Panc1 (cell line): ENCODE measurements around the gene SOX18. TPM values are rescaled to one million over a fixed set of nuclear protein-coding genes. Genes with fewer than 3 reads are reported as not detected.

Experiments
- ATAC-seq: fragments of 200-7000 bp; cut with Tn5 transposase; 2 replicates; pipeline ENCODE4 v1.9.1; 2020; ENCODE audit warnings: mild to moderate bottlenecking, moderate library complexity
- BruUV-seq: library from RNA; stranded (reverse); fragments of 400-500 nt; replicated peaks from 2 replicates; lab custom pipeline; 2021; lab: Mats Ljungman, UMichigan
- CTCF ChIA-PET: fragments of 300-600 bp; sonication (Branson Sonifier 250); formaldehyde crosslinking; loops from one replicate; lab custom pipeline; 2022; ENCODE audit warnings: antibody characterized with exemption; lab: Charles Lee
- POLR2A ChIA-PET: fragments of 300-600 bp; sonication (Branson Sonifier 250); formaldehyde crosslinking; loops from one replicate; lab custom pipeline; 2022; ENCODE audit warnings: antibody characterized with exemption; lab: Charles Lee
- DNase-seq: peaks from one replicate; pipeline ENCODE4 v3.0.0-alpha.2; 2010; ENCODE audit warnings: low read depth, low spot score
- H3K27ac ChIP-seq: 2 replicates; pipeline ENCODE4 v1.5.1; 2011; ENCODE audit warnings: mild to moderate bottlenecking, low read length, inconsistent platforms
- H3K27me3 ChIP-seq: fragments of 200-500 bp; sonication (Bioruptor generic); 2 replicates; pipeline ENCODE4 v1.6.0; 2014; ENCODE audit warnings: low read length, inconsistent platforms; ENCODE audit not compliant: control insufficient read depth, insufficient read depth
- H3K36me3 ChIP-seq: fragments of 200-500 bp; sonication (Bioruptor generic); 2 replicates; pipeline ENCODE4 v1.5.1; 2014; ENCODE audit warnings: inconsistent platforms, mild to moderate bottlenecking, low read length, moderate library complexity; ENCODE audit not compliant: control insufficient read depth, insufficient read depth
- H3K4me1 ChIP-seq: 2 replicates; pipeline ENCODE4 v1.5.1; 2011; ENCODE audit warnings: inconsistent platforms, mild to moderate bottlenecking, low read length, moderate library complexity; ENCODE audit not compliant: control insufficient read depth, insufficient read depth
- H3K4me3 ChIP-seq, 2 experiments: 2 replicates each; pipeline ENCODE4 v1.5.1; 2011 to 2012; ENCODE audit warnings: low read depth in 2 of 2, low read length in 2 of 2, mild to moderate bottlenecking in 2 of 2, inconsistent platforms in 1 of 2, moderate library complexity in 1 of 2
- H3K9me3 ChIP-seq: fragments of 200-500 bp; sonication (Bioruptor generic); 2 replicates; pipeline ENCODE4 v1.5.1; 2014; ENCODE audit warnings: low read depth, mild to moderate bottlenecking, inconsistent platforms, low read length, moderate library complexity; ENCODE audit not compliant: control insufficient read depth, insufficient read depth
- POLR2AphosphoS5 ChIP-seq: IDR thresholded peaks from 2 replicates; pipeline ENCODE4 v1.6.1; 2012; ENCODE audit warnings: mild to moderate bottlenecking, low read depth, low read length, moderate library complexity
- SIN3A ChIP-seq: IDR thresholded peaks from 2 replicates; pipeline ENCODE4 v1.6.1; 2012; ENCODE audit warnings: low read depth, mild to moderate bottlenecking, low read length, moderate library complexity, borderline replicate concordance; ENCODE audit not compliant: insufficient read depth
- TCF7L2 ChIP-seq: IDR thresholded peaks from 2 replicates; pipeline ENCODE4 v1.6.1; 2011; ENCODE audit warnings: mild to moderate bottlenecking, low read depth, low read length, inconsistent platforms
- in situ Hi-C: cut with HindIII; loops from 2 replicates; pipeline ENCODE4 v1.10.0; 2016; ENCODE audit warnings: low sequenced_read_pairs, low pct_unique_long_range_greater_than_20kb
- intact Hi-C: fragments of 100-400 bp; cut with micrococcal nuclease; formaldehyde crosslinking; loops from one replicate; pipeline ENCODE4 v1.10.0; 2022; ENCODE audit not compliant: unreplicated experiment
- total RNA-seq: library from RNA; stranded (reverse); gene quantifications from one replicate; pipeline ENCODE4 v1.2.1, GENCODE V29; 2021; ENCODE audit not compliant: unreplicated experiment
- TF ChIP-seq, protein P1 (sequence below): fragments of 450-650 bp; IDR thresholded peaks from 2 replicates; pipeline ENCODE4 v1.5.1; 2017; ENCODE audit warnings: mild to moderate bottlenecking
- TF ChIP-seq, protein P2 (sequence below), 2 experiments: IDR thresholded peaks; 2 replicates each; pipeline ENCODE4 v1.6.1; 2011 to 2012; ENCODE audit warnings: low read depth in 2 of 2, control low read depth in 1 of 2, low read length in 1 of 2, mild to moderate bottlenecking in 1 of 2, moderate library complexity in 1 of 2; ENCODE audit not compliant: insufficient read depth in 1 of 2

The SOX18 gene
- total RNA-seq, 1 experiment from 2014 or later: 18.7 TPM

- in situ Hi-C loops: no loop called here
- BruUV-seq: no TSS peak
- H3K4me1 ChIP-seq: peaks cover 17% of the 10 kb centered on the region
- POLR2A ChIA-PET: no interaction called here
- H3K4me3 ChIP-seq: no peak overlapping the region
- H3K36me3 ChIP-seq: no peaks in the 10 kb centered on the region
- no peaks in the 10 kb centered on the region for H3K27me3 ChIP-seq
- ATAC-seq (no peak), DNase-seq (no peak)
- no peak for TF ChIP-seq POLR2AphosphoS5
- TF ChIP-seq TCF7L2: no peak
- TF ChIP-seq SIN3A: no peak
- TF ChIP-seq, protein P1, sequence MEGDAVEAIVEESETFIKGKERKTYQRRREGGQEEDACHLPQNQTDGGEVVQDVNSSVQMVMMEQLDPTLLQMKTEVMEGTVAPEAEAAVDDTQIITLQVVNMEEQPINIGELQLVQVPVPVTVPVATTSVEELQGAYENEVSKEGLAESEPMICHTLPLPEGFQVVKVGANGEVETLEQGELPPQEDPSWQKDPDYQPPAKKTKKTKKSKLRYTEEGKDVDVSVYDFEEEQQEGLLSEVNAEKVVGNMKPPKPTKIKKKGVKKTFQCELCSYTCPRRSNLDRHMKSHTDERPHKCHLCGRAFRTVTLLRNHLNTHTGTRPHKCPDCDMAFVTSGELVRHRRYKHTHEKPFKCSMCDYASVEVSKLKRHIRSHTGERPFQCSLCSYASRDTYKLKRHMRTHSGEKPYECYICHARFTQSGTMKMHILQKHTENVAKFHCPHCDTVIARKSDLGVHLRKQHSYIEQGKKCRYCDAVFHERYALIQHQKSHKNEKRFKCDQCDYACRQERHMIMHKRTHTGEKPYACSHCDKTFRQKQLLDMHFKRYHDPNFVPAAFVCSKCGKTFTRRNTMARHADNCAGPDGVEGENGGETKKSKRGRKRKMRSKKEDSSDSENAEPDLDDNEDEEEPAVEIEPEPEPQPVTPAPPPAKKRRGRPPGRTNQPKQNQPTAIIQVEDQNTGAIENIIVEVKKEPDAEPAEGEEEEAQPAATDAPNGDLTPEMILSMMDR: no peak
- TF ChIP-seq, protein P2, sequence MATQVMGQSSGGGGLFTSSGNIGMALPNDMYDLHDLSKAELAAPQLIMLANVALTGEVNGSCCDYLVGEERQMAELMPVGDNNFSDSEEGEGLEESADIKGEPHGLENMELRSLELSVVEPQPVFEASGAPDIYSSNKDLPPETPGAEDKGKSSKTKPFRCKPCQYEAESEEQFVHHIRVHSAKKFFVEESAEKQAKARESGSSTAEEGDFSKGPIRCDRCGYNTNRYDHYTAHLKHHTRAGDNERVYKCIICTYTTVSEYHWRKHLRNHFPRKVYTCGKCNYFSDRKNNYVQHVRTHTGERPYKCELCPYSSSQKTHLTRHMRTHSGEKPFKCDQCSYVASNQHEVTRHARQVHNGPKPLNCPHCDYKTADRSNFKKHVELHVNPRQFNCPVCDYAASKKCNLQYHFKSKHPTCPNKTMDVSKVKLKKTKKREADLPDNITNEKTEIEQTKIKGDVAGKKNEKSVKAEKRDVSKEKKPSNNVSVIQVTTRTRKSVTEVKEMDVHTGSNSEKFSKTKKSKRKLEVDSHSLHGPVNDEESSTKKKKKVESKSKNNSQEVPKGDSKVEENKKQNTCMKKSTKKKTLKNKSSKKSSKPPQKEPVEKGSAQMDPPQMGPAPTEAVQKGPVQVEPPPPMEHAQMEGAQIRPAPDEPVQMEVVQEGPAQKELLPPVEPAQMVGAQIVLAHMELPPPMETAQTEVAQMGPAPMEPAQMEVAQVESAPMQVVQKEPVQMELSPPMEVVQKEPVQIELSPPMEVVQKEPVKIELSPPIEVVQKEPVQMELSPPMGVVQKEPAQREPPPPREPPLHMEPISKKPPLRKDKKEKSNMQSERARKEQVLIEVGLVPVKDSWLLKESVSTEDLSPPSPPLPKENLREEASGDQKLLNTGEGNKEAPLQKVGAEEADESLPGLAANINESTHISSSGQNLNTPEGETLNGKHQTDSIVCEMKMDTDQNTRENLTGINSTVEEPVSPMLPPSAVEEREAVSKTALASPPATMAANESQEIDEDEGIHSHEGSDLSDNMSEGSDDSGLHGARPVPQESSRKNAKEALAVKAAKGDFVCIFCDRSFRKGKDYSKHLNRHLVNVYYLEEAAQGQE (IDR thresholded peaks at IDR 0.05; ENCODE audit: insufficient read depth in 1 of 2, low read depth in 2 of 2, low read length in 1 of 2): no peak
- intact Hi-C loops: no loop called here
- H3K9me3 ChIP-seq: no peaks in the 10 kb centered on the region
- CTCF ChIA-PET: no interaction called here
- no peak overlapping the region for H3K27ac ChIP-seq
These were observed 27.7 kb upstream of the SOX18 start for GRCh38 chr20:64077094-64077493.

GRCh38 chr20:64076061-64076997 is 26.9 kb upstream of the SOX18 start:
- ChIA-PET CTCF (no interaction called here), POLR2A (no interaction called here)
- no peak overlapping the region for H3K27ac ChIP-seq
- no TSS peak for BruUV-seq
- H3K4me1 ChIP-seq: peaks cover 18% of the 10 kb centered on the region
- in situ Hi-C loops (no loop called here), intact Hi-C loops (no loop called here)
- no peak overlapping the region for H3K4me3 ChIP-seq
- H3K27me3 ChIP-seq: no peaks in the 10 kb centered on the region
- ATAC-seq (no peak), DNase-seq (no peak)
- no peak for TF ChIP-seq TCF7L2
- TF ChIP-seq, protein P1: no peak
- TF ChIP-seq, protein P2 (IDR thresholded peaks at IDR 0.05; ENCODE audit: insufficient read depth in 1 of 2, low read depth in 2 of 2, low read length in 1 of 2): no peak
- no peak for TF ChIP-seq SIN3A
- no peak for TF ChIP-seq POLR2AphosphoS5
- H3K36me3 ChIP-seq: no peaks in the 10 kb centered on the region
- H3K9me3 ChIP-seq: no peaks in the 10 kb centered on the region
